Progenitor cell of endocrine pancreas (in vitro differentiated cells): ENCODE data around the gene FILIP1. TPM values are rescaled to one million over a fixed set of nuclear protein-coding genes. Genes with fewer than 3 reads are reported as not detected.

Experiments
- DNase-seq: peaks from one replicate; pipeline ENCODE4 v3.0.0; 2021; ENCODE audit warnings: low spot score; ENCODE audit not compliant: unreplicated experiment
- H3K27ac Mint-ChIP-seq: 2 replicates; pipeline ENCODE4 v1.8.0; 2021; ENCODE audit warnings: mild to moderate bottlenecking, moderate library complexity, mixed read lengths
- H3K27me3 Mint-ChIP-seq: 2 replicates; pipeline ENCODE4 v1.8.0; 2021; ENCODE audit warnings: mixed read lengths
- H3K36me3 Mint-ChIP-seq: 2 replicates; pipeline ENCODE4 v1.8.0; 2022; ENCODE audit warnings: mixed read lengths; ENCODE audit not compliant: insufficient read depth
- H3K4me1 Mint-ChIP-seq: 2 replicates; pipeline ENCODE4 v1.8.0; 2021; ENCODE audit warnings: low read depth, mixed read lengths
- H3K4me3 Mint-ChIP-seq: 2 replicates; pipeline ENCODE4 v1.8.0; 2021; ENCODE audit warnings: low read depth, mild to moderate bottlenecking, moderate library complexity, mixed read lengths
- H3K9me3 Mint-ChIP-seq: 2 replicates; pipeline ENCODE4 v1.8.0; 2021; ENCODE audit warnings: low read depth, mixed read lengths
- CTCF ChIP-seq: fragments of 200-600 bp; sonication (generic); IDR thresholded peaks from one replicate; pipeline ENCODE4 v1.5.0; 2021; ENCODE audit warnings: antibody characterized with exemption, mild to moderate bottlenecking; ENCODE audit not compliant: unreplicated experiment
- total RNA-seq: library from RNA; stranded (reverse); gene quantifications from 2 replicates; pipeline ENCODE4 v1.2.1, GENCODE V29; 2021

Gene FILIP1
- total RNA-seq, 1 donor from 2014 or later, result 0.31 TPM

GRCh38 chr6:75488033-75488432 lies 5.6 kb downstream of the FILIP1 start:
- Mint-ChIP-seq H3K36me3 (no peaks in the 10 kb centered on the region), H3K4me1 (peaks cover 7% of the 10 kb centered on the region), H3K27me3 (peaks cover 3% of the 10 kb centered on the region), H3K27ac (no peak overlapping the region), H3K9me3 (no peaks in the 10 kb centered on the region), H3K4me3 (no peak overlapping the region)
- TF ChIP-seq CTCF, result no peak
- DNase-seq, result no peak

GRCh38 chr6:75486850-75487518 lies 6.6 kb downstream of the FILIP1 start:
- H3K4me1 Mint-ChIP-seq, result peaks cover 6% of the 10 kb centered on the region
- H3K4me3 Mint-ChIP-seq, result no peak overlapping the region
- peaks cover 3% of the 10 kb centered on the region for H3K27me3 Mint-ChIP-seq
- no peak for DNase-seq
- no peaks in the 10 kb centered on the region for H3K36me3 Mint-ChIP-seq
- no peaks in the 10 kb centered on the region for H3K9me3 Mint-ChIP-seq
- no peak for TF ChIP-seq CTCF
- no peak overlapping the region for H3K27ac Mint-ChIP-seq

GRCh38 chr6:75484535-75484934 lies 9.1 kb downstream of the FILIP1 start:
- H3K4me1 Mint-ChIP-seq, result peaks cover 6% of the 10 kb centered on the region
- no peak overlapping the region for H3K27ac Mint-ChIP-seq
- DNase-seq, result no peak
- no peaks in the 10 kb centered on the region for H3K27me3 Mint-ChIP-seq
- no peak overlapping the region for H3K4me3 Mint-ChIP-seq
- no peaks in the 10 kb centered on the region for H3K9me3 Mint-ChIP-seq
- H3K36me3 Mint-ChIP-seq, result no peaks in the 10 kb centered on the region
- no peak for TF ChIP-seq CTCF

GRCh38 chr6:75483136-75483952 lies 10.3 kb downstream of the FILIP1 start:
- H3K27me3 Mint-ChIP-seq, result no peaks in the 10 kb centered on the region
- no peak for DNase-seq
- H3K4me1 Mint-ChIP-seq, result peaks cover 1% of the 10 kb centered on the region
- no peak overlapping the region for H3K27ac Mint-ChIP-seq
- TF ChIP-seq CTCF, result no peak
- no peaks in the 10 kb centered on the region for H3K9me3 Mint-ChIP-seq
- no peaks in the 10 kb centered on the region for H3K36me3 Mint-ChIP-seq
- H3K4me3 Mint-ChIP-seq, result no peak overlapping the region

- TF ChIP-seq CTCF, result no peak
- no peaks in the 10 kb centered on the region for H3K36me3 Mint-ChIP-seq
- H3K9me3 Mint-ChIP-seq, result no peaks in the 10 kb centered on the region
- no peak for DNase-seq
- H3K4me1 Mint-ChIP-seq, result no peaks in the 10 kb centered on the region
- H3K4me3 Mint-ChIP-seq, result no peak overlapping the region
- no peak overlapping the region for H3K27ac Mint-ChIP-seq
- no peaks in the 10 kb centered on the region for H3K27me3 Mint-ChIP-seq
These were observed 11.5 kb downstream of the FILIP1 start for GRCh38 chr6:75481936-75482593.
